Lung (tissue), 12 donors: ENCODE results near the gene LDLRAD4. TPM values are rescaled to one million over a fixed set of nuclear protein-coding genes. Genes with fewer than 3 reads are reported as not detected.

Experiments
- ATAC-seq: fragments of 200-7000 bp; cut with Tn5 transposase; one replicate; pipeline ENCODE4 v1.9.1; 2020; ENCODE audit warnings: moderate number of reproducible peaks; ENCODE audit not compliant: insufficient read depth, low FRiP score
- DNase-seq, 3 donors: peaks; one replicate each; pipeline ENCODE4 v3.0.0-alpha.2; 2013 to 2017
- H3K27ac ChIP-seq, 2 donors: one replicate each; pipeline ENCODE4 v1.5.1; 2013; ENCODE audit warnings: mild to moderate bottlenecking in 2 of 2, moderate library complexity in 2 of 2, control low read depth in 1 of 2, inconsistent platforms in 1 of 2, low read depth in 1 of 2, low read length in 1 of 2
- H3K27me3 ChIP-seq, 3 donors: one replicate each; pipeline ENCODE4 v1.5.1; 2013; ENCODE audit warnings: low read length in 2 of 3; ENCODE audit not compliant: control insufficient read depth in 3 of 3, insufficient read depth in 3 of 3
- H3K36me3 ChIP-seq, 4 donors: one replicate each; pipeline ENCODE4 v1.5.1; 2013; ENCODE audit warnings: low read length in 4 of 4, mild to moderate bottlenecking in 1 of 4, moderate library complexity in 1 of 4; ENCODE audit not compliant: control insufficient read depth in 4 of 4, insufficient read depth in 4 of 4
- H3K4me1 ChIP-seq, 5 donors: one replicate each; pipeline ENCODE4 v1.5.1; 2013; ENCODE audit warnings: low read length in 5 of 5, mild to moderate bottlenecking in 2 of 5, moderate library complexity in 1 of 5; ENCODE audit not compliant: control insufficient read depth in 5 of 5, insufficient read depth in 5 of 5
- H3K4me3 ChIP-seq: one replicate; pipeline ENCODE4 v1.5.1; 2013; ENCODE audit warnings: mild to moderate bottlenecking, control low read depth, moderate library complexity
- H3K9ac ChIP-seq, 2 donors: one replicate each; pipeline ENCODE4 v1.5.1; 2013; ENCODE audit warnings: low read length in 2 of 2, control low read depth in 1 of 2; ENCODE audit not compliant: insufficient read depth in 1 of 2
- H3K9me3 ChIP-seq, 4 donors: one replicate each; pipeline ENCODE4 v1.5.1; 2013; ENCODE audit warnings: low read length in 3 of 4, mild to moderate bottlenecking in 1 of 4, moderate library complexity in 1 of 4; ENCODE audit not compliant: control insufficient read depth in 4 of 4, insufficient read depth in 3 of 4
- CTCF ChIP-seq: IDR thresholded peaks from 2 replicates; pipeline ENCODE4 v1.5.1; 2012; ENCODE audit warnings: mild to moderate bottlenecking; ENCODE audit errors: control extremely low read depth, extremely low read depth
- whole genome bisulfite sequencing, 2 donors: extraction: QIAGEN DNeasy Blood & Tissue Kit; methylation state at CpG; one replicate each; pipeline ENCODE4 v1.1.7; 2013; 5-methylcytosine and 5-hydroxymethylcytosine counted together
- polyA plus RNA-seq, 2 donors: library from polyadenylated mRNA; stranded (reverse); fragments of 200-250 nt; gene quantifications; one replicate each; pipeline ENCODE4 v1.2.1, GENCODE V29; 2013
- total RNA-seq, 2 donors: library from RNA; depleted of rRNA in 1 of 2; stranded (reverse); fragments of >200 nt in 1 of 2; gene quantifications; one replicate each; pipeline ENCODE4 v1.2.1, GENCODE V29; 2014 to 2021
- donor health status: control.
- donor health status: control.
- donor health status: Bipolar disorder and iron deficiency.
- donor health status: healthy.
- donor health status: DM: yes; HTN: yes; CAD: no.

LDLRAD4 gene
- total and polyA plus RNA-seq, 4 donors = 3.2 to 62.4 (median 19.9) TPM

- no peak overlapping the region for H3K9ac ChIP-seq
- ATAC-seq = no peak
- H3K4me3 ChIP-seq = no peak overlapping the region
- DNase-seq = no peak
- no peak for TF ChIP-seq CTCF
- 85 to 91% methylated on average over 7 of the region's 7 CpGs for WGBS, 2 donors
- no peak overlapping the region for H3K27ac ChIP-seq
- peaks cover 0 to 5% (median 2%) of the 10 kb centered on the region in 4 donors for H3K36me3 ChIP-seq
- peaks cover 0 to 5% (median 1%) of the 10 kb centered on the region in 4 donors for H3K9me3 ChIP-seq
- peaks cover 0 to 2% (median 0%) of the 10 kb centered on the region in 5 donors for H3K4me1 ChIP-seq
- no peaks in the 10 kb centered on the region for H3K27me3 ChIP-seq
Measured at GRCh38 chr18:13517369-13517768, 298.8 kb downstream of the LDLRAD4 start.

GRCh38 chr18:13518382-13518781, 299.8 kb downstream of the LDLRAD4 start:
- peaks cover 0 to 5% (median 1%) of the 10 kb centered on the region in 4 donors for H3K9me3 ChIP-seq
- H3K9ac ChIP-seq = no peak overlapping the region
- ATAC-seq (no peak), DNase-seq (no peak)
- 77 to 94% methylated on average over 4 of the region's 4 CpGs for whole genome bisulfite sequencing, 2 donors
- H3K4me3 ChIP-seq = no peak overlapping the region
- peaks cover 0 to 2% (median 0%) of the 10 kb centered on the region in 5 donors for H3K4me1 ChIP-seq
- H3K27ac ChIP-seq = no peak overlapping the region
- peaks cover 0 to 5% (median 2%) of the 10 kb centered on the region in 4 donors for H3K36me3 ChIP-seq
- H3K27me3 ChIP-seq = no peaks in the 10 kb centered on the region
- no peak for TF ChIP-seq CTCF

- Histone ChIP-seq H3K27me3 (no peaks in the 10 kb centered on the region), H3K9ac (no peak overlapping the region), H3K4me1 (peaks cover 0 to 2% (median 0%) of the 10 kb centered on the region in 5 donors), H3K9me3 (peaks cover 0 to 5% (median 1%) of the 10 kb centered on the region in 4 donors), H3K36me3 (peaks cover 0 to 5% (median 2%) of the 10 kb centered on the region in 4 donors), H3K27ac (peak overlapping the region in 1 of 2 donors; percentile 52), H3K4me3 (no peak overlapping the region)
- ATAC-seq (peak; percentile 68), DNase-seq (no peak)
- TF ChIP-seq CTCF = no peak
- 59 to 68% methylated on average over 6 of the region's 6 CpGs for WGBS, 2 donors
Measured at GRCh38 chr18:13520306-13520705, 301.7 kb downstream of the LDLRAD4 start.

GRCh38 chr18:13520741-13521140, 302.2 kb downstream of the LDLRAD4 start:
- WGBS, 2 donors = 89 to 96% methylated on average over 5 of the region's 5 CpGs
- ATAC-seq = no peak
- DNase-seq = no peak
- H3K4me1 ChIP-seq = peaks cover 0 to 2% (median 0%) of the 10 kb centered on the region in 5 donors
- H3K36me3 ChIP-seq = peaks cover 0 to 5% (median 2%) of the 10 kb centered on the region in 4 donors
- no peaks in the 10 kb centered on the region for H3K27me3 ChIP-seq
- no peak overlapping the region for H3K9ac ChIP-seq
- H3K27ac ChIP-seq = peak overlapping the region in 1 of 2 donors; percentile 52
- peaks cover 0 to 5% (median 1%) of the 10 kb centered on the region in 4 donors for H3K9me3 ChIP-seq
- no peak overlapping the region for H3K4me3 ChIP-seq
- TF ChIP-seq CTCF = no peak
